ENCODE measurements around the gene TSPAN15.
A peak's percentile ranks its signal among the peaks of the same experiment; 100 is the strongest.
"Not testable (repeated sequence)": the region's sequence is repeated elsewhere in the genome, so short reads cannot be mapped to it uniquely, and the experiment has no call there.

Gene TSPAN15

GRCh38 chr10:69449841-69450240 lies 1.4 kb upstream of the TSPAN15 start:
- DNase-seq, result peak; percentile 45

- not testable (repeated sequence) for DNase-seq
These were observed 870 bp upstream of the TSPAN15 start for GRCh38 chr10:69450395-69450794.

DNA sequence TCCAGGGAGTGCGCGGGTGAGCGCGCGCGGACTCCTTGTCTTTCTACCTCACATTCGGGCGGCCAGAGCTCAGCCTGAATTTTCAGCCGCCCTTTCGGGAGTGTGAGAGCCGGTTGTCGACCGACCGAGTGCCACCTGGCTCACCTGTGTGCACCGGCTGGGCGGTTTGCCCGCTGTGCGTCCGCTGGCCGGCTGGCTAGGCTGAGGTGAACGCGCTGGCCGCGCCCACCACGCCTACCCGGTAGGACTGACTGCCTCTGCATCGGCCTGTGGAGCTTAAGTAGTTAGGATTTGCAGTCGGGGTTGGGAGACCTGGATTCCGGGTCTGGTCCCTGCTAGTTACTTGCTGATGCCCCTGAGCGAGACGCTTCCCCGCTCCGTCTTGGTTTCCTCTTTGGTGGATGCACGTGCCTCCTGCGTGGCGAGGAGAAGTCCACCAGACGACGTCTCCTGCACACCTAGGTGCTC lies 553 bp downstream of the TSPAN15 start:
- peak; percentile 16 for DNase-seq

DNA sequence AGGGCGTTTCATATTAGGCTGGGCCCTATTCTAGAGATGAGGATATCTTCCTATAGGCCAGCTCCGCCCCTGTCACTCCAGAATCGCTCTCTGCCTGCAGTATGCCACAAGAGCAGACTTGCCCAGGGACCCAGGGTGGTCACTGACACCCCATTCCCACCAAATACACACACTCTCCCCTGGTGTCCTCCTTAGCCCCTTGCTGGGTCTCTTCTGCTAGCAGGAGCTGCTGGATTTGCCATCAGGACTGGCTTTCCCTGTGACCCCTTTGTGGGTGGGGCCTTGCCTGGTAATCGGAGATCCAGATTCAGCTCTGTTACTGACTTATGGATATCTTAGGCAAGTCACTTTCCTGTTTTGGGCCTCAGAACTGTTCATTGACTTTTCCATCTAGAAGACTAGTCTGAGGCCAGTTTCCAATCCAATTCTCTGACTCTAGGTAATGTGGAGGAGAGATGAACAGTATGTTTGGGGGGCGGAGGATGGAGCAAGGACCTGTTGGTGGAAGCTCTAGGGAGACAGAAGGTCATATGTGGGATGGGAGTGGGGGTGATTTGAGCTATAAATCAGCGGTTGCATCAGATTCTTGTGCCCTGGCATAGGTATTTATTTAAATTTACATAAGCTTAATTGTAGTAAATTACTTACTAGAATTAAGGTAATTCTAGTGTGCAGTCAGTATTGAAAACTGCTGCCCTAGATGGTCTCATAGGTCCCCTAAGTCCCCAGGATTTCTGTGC lies 1.6 kb downstream of the TSPAN15 start:
- no peak for DNase-seq

GRCh38 chr10:69453795-69454194 lies 2.5 kb downstream of the TSPAN15 start:
- DNase-seq, result no peak

DNA sequence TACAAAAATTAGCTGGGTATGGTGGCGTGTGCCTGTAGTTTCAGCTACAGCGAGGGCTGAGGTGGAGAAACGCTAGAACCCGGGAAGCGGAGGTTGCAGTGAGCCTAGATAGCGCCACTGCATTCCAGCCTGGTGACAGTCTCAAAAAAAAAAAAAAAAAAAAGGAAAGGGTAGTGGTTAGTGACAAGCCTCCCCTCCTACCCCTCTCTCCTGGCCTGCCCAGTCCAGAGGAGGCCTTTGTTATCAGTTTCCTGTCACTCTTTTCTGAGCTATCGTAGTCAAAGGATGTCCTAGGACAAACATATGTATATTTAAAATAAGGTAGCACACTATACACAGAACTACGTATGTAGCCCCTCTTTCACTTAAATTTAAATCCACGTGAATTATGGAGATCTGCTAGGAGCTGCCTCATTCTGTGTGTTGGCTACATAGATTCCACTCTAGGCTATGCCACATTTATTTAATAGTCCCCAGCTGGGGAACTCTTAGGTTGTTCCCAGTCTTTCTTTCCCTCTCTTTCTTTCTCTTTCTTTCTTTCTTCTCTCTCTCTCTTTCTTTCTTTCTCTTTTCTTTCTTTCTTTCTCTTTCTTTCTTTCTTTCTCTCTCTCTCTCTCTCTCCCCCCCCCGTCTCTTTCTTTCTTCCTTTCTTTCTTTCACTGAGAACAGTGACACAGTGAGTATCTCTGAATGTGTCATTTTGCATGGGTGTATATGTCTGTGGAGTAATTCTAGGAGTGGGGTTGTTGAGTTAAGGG lies 3.9 kb downstream of the TSPAN15 start:
- DNase-seq, result no peak

DNA sequence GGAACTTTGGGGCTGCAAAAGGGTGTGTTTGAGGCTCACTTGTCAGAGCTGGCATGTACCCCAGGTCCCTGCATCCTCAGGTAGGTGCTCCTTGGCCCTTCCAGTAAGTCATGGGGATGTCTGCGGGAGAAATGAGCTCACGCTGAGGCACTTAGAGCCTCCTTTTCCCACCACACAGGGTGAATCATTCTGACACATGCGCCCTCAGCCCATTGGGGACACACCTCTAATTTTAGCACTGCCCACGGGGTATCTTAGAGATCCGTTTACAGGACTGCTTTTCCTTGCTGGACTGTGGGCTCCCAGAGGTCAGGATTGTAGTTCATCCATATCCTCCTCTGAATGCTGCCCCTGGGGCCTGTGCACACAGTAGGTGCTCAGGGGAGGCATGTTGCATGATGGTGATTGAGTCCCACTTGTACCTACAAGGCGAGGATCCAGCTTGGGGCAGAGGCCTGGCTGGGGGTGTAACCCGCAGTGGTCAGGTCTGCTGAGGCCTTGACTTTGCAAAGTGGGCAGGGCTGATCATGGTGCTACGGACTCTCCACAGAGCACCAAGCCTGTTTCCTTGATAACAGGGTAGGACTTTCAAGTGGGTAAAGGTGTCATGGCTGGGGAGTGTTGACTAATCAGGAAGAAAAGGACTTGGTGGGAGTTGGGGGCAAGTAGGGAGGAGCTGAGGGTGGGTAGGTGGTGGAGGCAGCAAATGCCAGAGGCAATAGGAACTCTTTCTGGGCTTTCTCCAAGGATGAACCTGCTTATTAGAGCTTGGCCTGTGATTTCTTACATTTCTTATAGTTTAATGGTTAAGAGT lies 5.8 kb downstream of the TSPAN15 start:
- DNase-seq, result no peak

- DNase-seq, result no peak
These were observed 6.5 kb downstream of the TSPAN15 start for GRCh38 chr10:69457771-69458237.

- no peak for DNase-seq
These were observed 7.3 kb downstream of the TSPAN15 start for GRCh38 chr10:69458430-69459100.

DNA sequence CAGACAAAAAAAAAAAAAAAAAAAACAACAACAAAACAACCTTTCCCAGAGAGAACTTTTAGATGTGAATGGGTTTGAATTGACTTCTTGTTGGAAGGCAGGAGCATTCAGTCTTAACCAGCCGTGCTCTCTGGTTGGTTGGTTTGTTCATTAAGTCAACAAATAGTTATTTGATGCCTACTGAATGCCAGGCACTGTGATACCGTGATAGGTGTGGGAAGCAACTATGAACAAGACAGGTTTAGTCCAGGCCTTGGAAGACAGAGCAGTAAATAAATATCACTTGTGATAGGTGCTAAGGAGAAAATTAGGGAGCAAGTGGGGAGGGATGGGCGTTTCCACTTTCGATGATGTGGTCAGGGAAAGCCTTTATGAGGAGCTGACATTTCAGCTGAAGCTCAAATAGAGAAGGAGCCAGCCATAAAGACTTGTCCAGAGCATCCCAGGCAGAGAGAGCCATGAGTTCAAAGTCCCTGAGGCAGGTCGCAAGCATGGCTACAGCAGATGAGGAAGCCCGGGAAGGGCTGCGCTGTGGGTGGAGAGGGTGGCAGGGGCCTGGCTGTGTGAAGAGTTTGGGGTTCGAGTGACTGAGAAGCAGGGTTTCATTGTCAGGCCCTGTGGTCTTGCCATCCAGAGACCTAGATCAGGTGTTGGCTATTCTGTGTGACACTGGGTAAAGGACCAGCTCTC lies 8.0 kb downstream of the TSPAN15 start:
- no peak for DNase-seq

DNA sequence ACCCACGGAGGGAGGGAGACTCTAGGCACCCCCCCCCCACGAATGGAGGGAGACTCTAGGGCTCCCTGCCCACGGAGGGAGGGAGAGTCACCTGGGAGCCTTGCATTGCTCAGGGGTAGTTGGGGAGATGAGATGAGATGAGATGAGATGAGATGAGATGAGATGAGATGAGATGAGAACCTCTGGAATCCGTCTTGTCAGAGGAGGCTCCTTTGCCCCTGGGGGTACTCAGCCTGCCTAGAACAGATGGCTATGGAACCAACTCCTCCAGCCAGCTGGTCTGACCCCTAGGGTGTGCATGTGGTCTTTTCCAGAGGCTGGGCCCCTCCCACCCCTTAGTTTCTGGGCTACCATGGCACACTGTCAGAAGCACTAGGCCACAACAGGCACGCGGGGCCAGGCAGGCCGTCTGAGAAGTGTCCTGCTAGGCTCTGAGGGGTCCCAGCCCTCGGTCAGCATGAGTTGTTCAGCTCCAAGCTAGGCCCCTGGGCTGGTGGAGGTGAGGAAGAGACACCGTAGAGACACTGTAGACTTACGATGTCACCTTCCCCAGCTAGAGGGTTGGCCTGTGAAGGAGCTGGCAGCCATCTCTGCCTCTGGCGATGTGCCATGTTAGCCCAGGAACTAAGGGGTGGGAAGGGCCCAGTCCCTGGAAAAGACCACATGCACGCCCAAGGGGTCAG lies 8.8 kb downstream of the TSPAN15 start:
- no peak for DNase-seq

DNA sequence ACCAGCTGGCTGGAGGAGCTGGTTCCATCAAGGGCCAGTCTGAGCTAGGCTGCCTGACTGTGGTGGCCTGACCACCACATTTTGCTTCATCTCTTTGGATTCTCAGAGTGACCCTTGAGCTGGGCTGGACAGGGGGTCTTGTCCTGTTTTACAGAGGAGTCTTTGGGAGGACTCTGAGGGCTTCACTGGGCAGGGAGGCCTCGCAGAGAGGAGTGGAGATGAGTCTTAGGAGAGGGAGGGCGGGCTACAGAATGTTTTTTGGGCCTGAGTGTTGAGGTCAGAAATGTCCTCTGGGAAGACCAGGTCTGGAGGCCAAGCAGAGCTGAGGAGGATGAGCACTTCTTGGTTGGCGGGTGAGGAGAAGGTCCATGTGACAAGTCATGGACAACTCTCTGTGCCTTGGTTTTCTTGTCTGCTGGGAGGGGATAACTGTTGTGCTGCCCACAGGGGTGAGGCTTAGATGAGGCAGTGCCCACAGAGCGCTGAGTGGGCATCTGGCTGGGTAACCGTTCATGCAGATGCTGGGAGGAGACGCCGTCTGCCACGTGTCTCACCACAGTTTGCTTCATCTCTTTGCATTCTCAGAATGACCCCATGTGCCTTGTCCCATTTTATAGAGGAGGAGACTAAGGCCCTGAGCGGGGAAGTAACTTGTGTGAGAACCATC lies 9.4 kb downstream of the TSPAN15 start:
- DNase-seq, result no peak

GRCh38 chr10:69461243-69462025 lies 10.2 kb downstream of the TSPAN15 start:
- no peak for DNase-seq

- DNase-seq, result no peak
These were observed 12.6 kb downstream of the TSPAN15 start for GRCh38 chr10:69463886-69464285.

DNA sequence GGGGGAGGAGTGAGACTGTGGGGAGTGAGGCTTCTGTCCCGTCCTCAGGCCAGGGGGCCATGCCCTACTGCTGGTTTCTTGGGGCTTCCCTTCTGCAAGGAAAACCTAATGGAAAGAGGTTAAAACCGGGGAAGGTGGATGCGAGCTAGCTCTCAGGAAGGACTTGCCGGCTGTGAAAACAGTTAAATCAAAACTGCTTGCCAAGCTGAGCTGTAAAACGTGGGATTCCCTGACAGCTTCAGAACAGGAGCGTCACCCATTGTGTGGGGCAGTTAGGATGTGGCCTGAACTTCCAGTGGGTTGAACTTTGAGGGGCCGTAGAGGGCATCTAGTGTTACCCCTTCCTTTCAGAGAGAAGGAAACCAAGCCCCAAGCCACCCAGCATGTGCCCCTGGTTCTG lies 13.1 kb downstream of the TSPAN15 start:
- DNase-seq, result no peak

GRCh38 chr10:69464801-69465401 lies 13.6 kb downstream of the TSPAN15 start:
- DNase-seq, result no peak

DNA sequence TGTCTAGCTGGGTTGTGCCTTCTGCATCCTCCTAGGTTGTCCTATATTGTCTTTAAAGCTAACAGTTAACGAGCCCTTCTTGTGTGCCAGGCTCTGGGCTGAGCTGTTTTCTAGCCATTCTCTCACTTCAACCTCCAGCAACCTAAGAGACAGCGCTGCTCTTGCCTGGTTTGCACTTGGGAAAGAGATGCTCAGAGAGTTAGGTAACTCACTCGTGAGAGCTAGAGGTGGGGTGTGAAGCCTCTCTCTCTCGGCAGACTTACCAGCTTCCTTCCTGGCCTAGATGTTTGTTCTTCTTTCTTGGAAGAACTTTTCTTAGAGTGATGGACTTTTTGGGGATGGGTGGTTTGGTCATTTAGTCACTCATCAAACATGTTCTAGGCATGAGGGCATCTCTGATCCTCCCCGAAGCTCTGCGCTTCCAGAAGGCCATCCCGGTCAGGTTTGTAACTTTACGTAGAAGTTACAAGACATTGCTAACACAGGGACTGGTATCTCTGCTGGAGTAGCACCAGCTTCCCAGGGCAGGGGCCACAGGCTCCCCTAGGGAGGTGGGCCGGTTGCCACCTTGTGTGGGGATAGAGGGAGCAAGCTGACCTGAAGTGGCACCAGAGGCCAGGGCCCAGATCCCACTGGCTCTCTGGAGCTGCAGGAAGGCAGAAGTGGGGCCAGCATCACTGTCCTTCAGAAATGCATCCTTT lies 14.3 kb downstream of the TSPAN15 start:
- no peak for DNase-seq

DNA sequence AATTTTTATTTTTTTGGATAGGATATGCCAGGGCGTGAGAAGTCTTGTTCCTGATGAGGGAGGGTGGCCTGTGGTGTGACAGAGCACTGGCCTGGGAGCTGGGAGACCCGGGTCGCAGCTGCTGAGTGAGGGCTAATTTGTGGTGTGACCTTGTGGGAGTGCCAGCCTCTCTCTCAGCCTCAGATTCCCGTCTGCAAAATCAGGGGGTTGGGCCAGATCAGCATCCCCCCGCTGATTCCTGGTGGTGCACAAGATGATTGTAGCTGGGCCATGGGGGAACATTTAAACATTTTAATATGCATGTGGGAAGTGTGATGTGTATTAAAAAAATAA lies 14.9 kb downstream of the TSPAN15 start:
- DNase-seq, result no peak

DNA sequence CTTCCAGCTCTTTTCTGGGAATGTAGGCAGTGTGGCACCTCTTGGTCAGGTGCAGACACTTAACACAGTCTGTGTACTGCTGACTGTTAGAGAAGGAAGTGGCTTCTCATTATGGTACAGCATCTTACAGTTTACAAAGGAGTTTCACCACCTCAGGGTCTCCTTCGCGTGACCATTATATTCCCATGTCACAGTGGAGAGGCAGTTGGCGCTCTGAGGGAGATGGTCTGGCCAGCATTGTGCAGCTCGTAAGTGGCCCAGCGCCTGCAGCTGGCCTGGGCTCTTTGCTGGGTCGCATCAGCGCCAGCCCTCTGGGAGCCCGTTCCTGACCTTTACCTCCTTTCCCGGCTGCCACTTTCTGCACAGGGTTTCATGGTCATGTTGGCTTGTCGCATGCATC lies 15.4 kb downstream of the TSPAN15 start:
- no peak for DNase-seq

All from T-helper 9 cell (primary cell).